K562 (cell line): Measurements from ENCODE around the gene CRPPA. TPM values are rescaled to one million over a fixed set of nuclear protein-coding genes. Genes with fewer than 3 reads are reported as not detected.

Source experiments
- ATF2 ChIP-seq: sonication (generic); formaldehyde crosslinking; IDR thresholded peaks from 2 replicates; pipeline ENCODE4 v1.8.1; 2022; ENCODE audit warnings: missing genetic modification reagents
- ELK1 ChIP-seq: sonication (generic); formaldehyde crosslinking; IDR thresholded peaks from 2 replicates; pipeline ENCODE4 v1.8.1; 2022; ENCODE audit warnings: missing genetic modification reagents
- ETS1 ChIP-seq: conservative IDR thresholded peaks from 2 replicates; pipeline ENCODE4 v1.6.1; 2011; ENCODE audit warnings: low read depth, mild to moderate bottlenecking, low read length; ENCODE audit not compliant: control insufficient read depth
- FIP1L1 ChIP-seq: fragments of 200-400 bp; formaldehyde crosslinking; IDR thresholded peaks from 2 replicates; pipeline ENCODE4 v1.6.1; 2018; ENCODE audit warnings: mild to moderate bottlenecking, low read depth, low read length; ENCODE audit not compliant: poor library complexity, severe bottlenecking
- FOSL1 ChIP-seq: fragments of 200-800 bp; sonication (Bioruptor generic); conservative IDR thresholded peaks from 2 replicates; pipeline ENCODE4 v1.6.1; 2016; ENCODE audit warnings: missing genetic modification characterization, missing compliant biosample characterization
- GTF2A2 ChIP-seq: IDR thresholded peaks from 2 replicates; pipeline ENCODE4 v1.6.1; 2016; ENCODE audit warnings: mild to moderate bottlenecking, missing genetic modification characterization, missing compliant biosample characterization
- KDM5B ChIP-seq: fragments of 200-600 bp; sonication (generic); IDR thresholded peaks from 2 replicates; pipeline ENCODE4 v1.6.1; 2012; ENCODE audit warnings: low read depth, mild to moderate bottlenecking, moderate library complexity, low read length, control low read depth, inconsistent platforms; ENCODE audit not compliant: insufficient replicate concordance
- KLF13 ChIP-seq: fragments of 450-650 bp; IDR thresholded peaks from 2 replicates; pipeline ENCODE4 v1.6.1; 2016; ENCODE audit warnings: missing genetic modification characterization, low read depth, mild to moderate bottlenecking, missing compliant biosample characterization, moderate library complexity, borderline replicate concordance
- PML ChIP-seq: IDR thresholded peaks from 2 replicates; pipeline ENCODE4 v1.6.1; 2012; ENCODE audit warnings: low read length, inconsistent platforms
- PRDM10 ChIP-seq: fragments of 450-650 bp; IDR thresholded peaks from 2 replicates; pipeline ENCODE4 v1.6.1; 2018; ENCODE audit not compliant: partially characterized antibody
- RERE ChIP-seq: sonication (generic); formaldehyde crosslinking; IDR thresholded peaks from 2 replicates; pipeline ENCODE4 v1.8.0; 2023; ENCODE audit warnings: missing genetic modification reagents, mild to moderate bottlenecking, borderline replicate concordance
- ZNF408 ChIP-seq: fragments of 250-450 bp; sonication (Bioruptor Pico); IDR thresholded peaks from 2 replicates; pipeline ENCODE4 v1.4.0; 2020; ENCODE audit warnings: low read depth, mild to moderate bottlenecking, moderate library complexity
- ZNF57 ChIP-seq: fragments of 450-650 bp; formaldehyde crosslinking; IDR thresholded peaks from 2 replicates; pipeline ENCODE4 v1.4.0; 2020; ENCODE audit warnings: mild to moderate bottlenecking, moderate library complexity
- polyA plus RNA-seq, 8 experiments: library from polyadenylated mRNA; depleted of rRNA in 4 of 8; stranded (reverse) in 5 of 8; unstranded in 3 of 8; fragments of >200 nt; fragmentation: Nextera tagmentation in 2 of 8; fragmentation: Illumina TruSeq in 1 of 8; extraction: Ambion mirVana in 2 of 8; extraction: Trizol in 1 of 8; gene quantifications; 2 replicates each; pipeline versions ENCODE4 v1.2.1 to v1.2.3, GENCODE V29; 2011 to 2014; ENCODE audit warnings: inconsistent platforms in 1 of 8, missing spikeins in 1 of 8
- total RNA-seq, 7 experiments: library from RNA; depleted of rRNA in 6 of 7; stranded (reverse); fragments of >200 nt in 6 of 7; fragmentation: Illumina TruSeq in 2 of 7; extraction: Trizol in 2 of 7; gene quantifications; 2 replicates each; pipeline versions ENCODE4 v1.2.1 to v1.2.3, GENCODE V29; 2011 to 2021; ENCODE audit warnings: low replicate concordance in 1 of 7

CRPPA gene
- total and polyA plus RNA-seq, 9 of the 15 experiments (the other 6 are each of a cell fraction or from before 2014, with no cell fraction given) = 3.9 to 14.4 (median 7.8) TPM

GRCh38 chr7:16420649-16421332 lies 547 bp downstream of the CRPPA start (continued):
- TF ChIP-seq FOSL1 (tag) (peak; percentile 11; the same call in 1 of the 2 replicates), PML (peak; percentile 85), ZNF408 (CRISPR knock-in tag) (no peak), ETS1 (no peak; the same call in 1 of the 2 replicates), RERE (CRISPR knock-in tag) (no peak), ATF2 (CRISPR knock-in tag) (no peak), GTF2A2 (tag) (no peak), ELK1 (no peak), PRDM10 (peak; percentile 76), ZNF57 (CRISPR knock-in tag) (no peak), FIP1L1 (peak; percentile 43), KLF13 (tag) (no peak), KDM5B (peak; percentile 86)
